Smooth muscle cell (in vitro differentiated cells): ENCODE data around the gene MDP1. TPM values are rescaled to one million over a fixed set of nuclear protein-coding genes. Genes with fewer than 3 reads are reported as not detected.

Experiments used
- DNase-seq: peaks from one replicate; lab custom pipeline; 2025; ENCODE audit not compliant: unreplicated experiment; lab: John Stamatoyannopoulos, UW
- H2AFZ ChIP-seq: fragments of 200-600 bp; sonication (generic); 2 replicates; pipeline ENCODE4 v1.6.0; 2016; ENCODE audit warnings: antibody characterized with exemption, low read depth, mild to moderate bottlenecking
- H3F3A ChIP-seq: fragments of 200-600 bp; sonication (generic); 2 replicates; pipeline ENCODE4 v1.6.0; 2017; ENCODE audit warnings: antibody characterized with exemption, low read depth
- H3K27ac ChIP-seq: fragments of 200-600 bp; sonication (generic); 2 replicates; pipeline ENCODE4 v1.5.1; 2016; ENCODE audit warnings: low read depth, mild to moderate bottlenecking
- H3K27me3 ChIP-seq: fragments of 200-600 bp; sonication (generic); 2 replicates; pipeline ENCODE4 v1.6.1; 2016; ENCODE audit warnings: low read depth, mild to moderate bottlenecking
- H3K36me3 ChIP-seq: fragments of 200-600 bp; sonication (generic); 2 replicates; pipeline ENCODE4 v1.5.1; 2016; ENCODE audit warnings: low read depth
- H3K4me1 ChIP-seq: fragments of 200-600 bp; sonication (generic); 2 replicates; pipeline ENCODE4 v1.5.1; 2016; ENCODE audit warnings: low read depth
- H3K4me2 ChIP-seq: fragments of 200-600 bp; sonication (generic); 2 replicates; pipeline ENCODE4 v1.6.0; 2016; ENCODE audit warnings: mild to moderate bottlenecking
- H3K4me3 ChIP-seq: fragments of 200-600 bp; sonication (generic); 2 replicates; pipeline ENCODE4 v1.5.1; 2016; ENCODE audit warnings: mild to moderate bottlenecking
- H3K79me2 ChIP-seq: fragments of 200-600 bp; sonication (generic); 2 replicates; pipeline ENCODE4 v1.6.0; 2016; ENCODE audit warnings: low read depth, mild to moderate bottlenecking
- H3K9ac ChIP-seq: fragments of 200-600 bp; sonication (generic); 2 replicates; pipeline ENCODE4 v1.6.0; 2016; ENCODE audit warnings: low read depth
- H3K9me3 ChIP-seq: fragments of 200-600 bp; sonication (generic); replicated peaks from 2 replicates; pipeline ENCODE4 v1.5.1; 2016; ENCODE audit warnings: low read depth
- H4K20me1 ChIP-seq: fragments of 200-600 bp; sonication (generic); 2 replicates; pipeline ENCODE4 v1.6.0; 2016; ENCODE audit warnings: low read depth
- CTCF ChIP-seq: fragments of 200-600 bp; sonication (generic); IDR thresholded peaks from 2 replicates; pipeline ENCODE4 v1.5.1; 2017; ENCODE audit warnings: borderline replicate concordance, mild to moderate bottlenecking, antibody characterized with exemption; ENCODE audit not compliant: insufficient read depth, poor library complexity, severe bottlenecking
- WGBS: methylation state at CpG from one replicate; pipeline ENCODE4 v1.1.7; 2016; ENCODE audit warnings: low lambda C conversion rate; 5-methylcytosine and 5-hydroxymethylcytosine counted together
- polyA plus RNA-seq: library from polyadenylated mRNA; unstranded; fragments of >200 nt; fragmentation: Nextera tagmentation; extraction: Ambion mirVana; gene quantifications from 2 replicates; pipeline ENCODE4 v1.2.1, GENCODE V29; 2016
- total RNA-seq: library from RNA; depleted of rRNA; stranded (reverse); fragments of >200 nt; gene quantifications from 2 replicates; pipeline ENCODE4 v1.2.3, GENCODE V29; 2014

The MDP1 gene
- total and polyA plus RNA-seq, 2 experiments from 2014 or later: 31.0 to 42.3 TPM

- Histone ChIP-seq H3K27me3 (no peaks in the 10 kb centered on the region), H3K27ac (no peak overlapping the region), H3K4me2 (no peak overlapping the region), H3K9ac (no peak overlapping the region), H3K9me3 (no peaks in the 10 kb centered on the region), H2AFZ (no peak overlapping the region), H4K20me1 (no peaks in the 10 kb centered on the region), H3K79me2 (no peaks in the 10 kb centered on the region), H3F3A (no peaks in the 10 kb centered on the region), H3K4me1 (no peaks in the 10 kb centered on the region), H3K4me3 (no peak overlapping the region), H3K36me3 (no peaks in the 10 kb centered on the region)
- TF ChIP-seq CTCF: no peak
- 92% methylated on average over 18 of the region's 18 CpGs for WGBS
- DNase-seq: no peak
These were observed 35.7 kb downstream of the MDP1 start for GRCh38 chr14:24179961-24180796.

DNA sequence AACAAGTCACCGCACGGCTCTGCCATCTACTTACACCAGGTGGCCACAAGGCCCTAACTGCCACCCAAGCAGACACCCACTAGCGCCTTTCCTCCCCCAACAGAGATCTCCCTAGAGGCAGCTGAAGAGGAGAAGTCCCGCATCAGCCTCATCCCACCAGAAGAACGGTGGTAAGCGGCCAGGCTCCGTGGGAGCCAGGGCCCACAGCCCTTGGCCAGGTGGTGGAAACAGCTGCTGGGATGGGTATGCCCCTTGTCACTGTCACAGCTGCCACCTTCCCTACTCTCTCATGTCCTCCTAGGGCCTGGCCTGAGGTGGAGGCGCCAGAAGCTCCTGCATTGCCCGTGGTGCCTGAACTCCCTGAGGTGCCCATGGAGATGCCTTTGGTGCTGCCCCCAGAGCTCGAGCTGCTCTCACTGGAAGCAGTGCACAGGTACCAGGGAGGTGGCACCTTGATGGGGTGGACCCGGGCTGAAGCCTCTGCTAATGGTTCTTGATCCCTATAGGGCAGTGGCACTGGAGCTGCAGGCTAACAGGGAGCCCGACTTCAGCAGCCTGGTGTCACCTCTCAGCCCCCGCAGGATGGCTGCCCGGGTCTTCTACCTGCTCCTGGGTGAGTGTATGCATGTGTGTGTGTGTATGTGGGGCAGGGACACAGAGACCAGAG lies 36.4 kb downstream of the MDP1 start:
- Histone ChIP-seq H3F3A (no peaks in the 10 kb centered on the region), H4K20me1 (no peaks in the 10 kb centered on the region), H3K9ac (no peak overlapping the region), H3K27me3 (no peaks in the 10 kb centered on the region), H3K4me1 (no peaks in the 10 kb centered on the region), H2AFZ (no peak overlapping the region), H3K9me3 (no peaks in the 10 kb centered on the region), H3K4me2 (no peak overlapping the region), H3K79me2 (no peaks in the 10 kb centered on the region), H3K36me3 (no peaks in the 10 kb centered on the region), H3K4me3 (no peak overlapping the region), H3K27ac (no peak overlapping the region)
- 97% methylated on average over 14 of the region's 14 CpGs for WGBS
- TF ChIP-seq CTCF: no peak
- DNase-seq: no peak

GRCh38 chr14:24178399-24179178 lies 37.3 kb downstream of the MDP1 start:
- no peaks in the 10 kb centered on the region for H3F3A ChIP-seq
- H3K9ac ChIP-seq: no peak overlapping the region
- TF ChIP-seq CTCF: no peak

More at GRCh38 chr14:24178399-24179178, 37.3 kb downstream of the MDP1 start:
- Histone ChIP-seq H3K4me1 (no peaks in the 10 kb centered on the region), H3K27me3 (no peaks in the 10 kb centered on the region), H4K20me1 (no peaks in the 10 kb centered on the region), H3K79me2 (no peaks in the 10 kb centered on the region), H3K4me3 (no peak overlapping the region), H2AFZ (no peak overlapping the region), H3K4me2 (no peak overlapping the region), H3K27ac (no peak overlapping the region), H3K9me3 (no peaks in the 10 kb centered on the region), H3K36me3 (no peaks in the 10 kb centered on the region)
- no peak for DNase-seq
- WGBS: 89% methylated on average over 12 of the region's 12 CpGs
